Jurkat, Clone E6-1 (cell line): Measurements from ENCODE around the gene MRPS18B.
A peak's percentile ranks its signal among the peaks of the same experiment; 100 is the strongest.
"Not testable (repeated sequence)": the region's sequence is repeated elsewhere in the genome, so short reads cannot be mapped to it uniquely, and the experiment has no call there.

Source experiments
- DNase-seq: peaks from one replicate; pipeline ENCODE4 v3.0.0-alpha.2; 2011; ENCODE audit warnings: low read depth, low spot score
- H3K4me3 ChIP-seq: 2 replicates; pipeline ENCODE4 v1.5.1; 2011; ENCODE audit warnings: mild to moderate bottlenecking, low read length, control low read depth, moderate library complexity

Gene MRPS18B

DNA sequence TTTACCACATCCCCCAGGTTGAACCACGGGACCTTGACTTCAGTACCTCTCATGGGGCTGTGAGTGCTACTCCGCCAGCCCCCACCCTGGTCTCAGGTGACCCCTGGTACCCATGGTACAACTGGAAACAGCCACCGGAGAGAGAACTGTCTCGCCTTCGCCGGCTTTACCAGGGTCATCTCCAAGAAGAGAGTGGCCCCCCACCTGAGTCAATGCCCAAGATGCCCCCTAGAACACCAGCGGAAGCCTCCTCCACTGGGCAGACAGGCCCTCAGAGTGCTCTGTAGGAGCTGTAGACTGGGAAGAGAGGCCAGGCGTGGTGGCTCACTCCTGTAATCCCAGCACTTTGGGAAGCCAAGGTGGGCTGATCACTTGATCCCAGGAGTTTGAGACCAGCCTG lies 7.9 kb downstream of the MRPS18B start:
- H3K4me3 ChIP-seq = no peak overlapping the region
- no peak for DNase-seq

DNA sequence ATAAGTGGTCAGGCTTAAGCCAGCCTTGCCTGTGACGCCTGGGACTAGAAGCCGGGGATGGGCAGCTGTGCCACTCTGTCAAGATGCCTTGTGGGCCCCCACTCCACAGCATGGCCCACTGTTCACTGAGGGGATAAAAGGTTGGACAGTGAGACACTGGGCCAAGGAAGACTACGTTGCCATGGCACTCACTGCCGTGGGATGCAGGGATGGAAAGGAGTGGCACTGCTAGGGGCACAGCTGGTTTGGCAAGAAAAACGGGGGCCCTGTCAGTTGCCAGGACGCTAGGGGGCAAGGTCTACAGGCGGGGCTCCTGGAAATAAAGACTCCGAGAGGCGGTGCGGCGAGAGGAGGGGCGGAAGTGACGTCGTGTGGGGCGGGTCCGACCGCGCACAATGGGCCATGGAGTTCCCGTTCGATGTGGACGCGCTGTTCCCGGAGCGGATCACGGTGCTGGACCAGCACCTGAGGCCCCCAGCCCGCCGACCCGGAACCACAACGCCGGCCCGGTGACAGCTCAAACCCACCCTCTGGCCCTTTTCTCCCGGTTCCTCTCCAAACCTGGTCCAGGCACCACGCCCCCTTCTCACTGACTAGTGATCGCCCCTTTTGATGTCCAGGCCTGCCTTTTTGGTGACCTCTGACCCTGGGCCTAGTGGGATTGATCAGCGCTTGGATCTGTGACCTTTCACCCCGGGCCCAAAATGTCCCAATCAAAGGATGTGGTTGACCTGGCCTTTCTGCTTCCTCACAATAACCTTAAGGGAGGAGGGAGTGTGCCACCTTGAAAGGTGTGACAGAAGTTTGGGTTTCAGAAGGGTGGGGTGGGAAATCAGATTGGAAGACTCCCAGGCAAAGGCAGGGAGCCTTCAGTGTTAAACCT lies 9.1 kb downstream of the MRPS18B start, which contains the start of gene ATAT1:
Gene ATAT1 (plus strand): TSS at position 391 of the 883 bp plus-strand sequence.
- H3K4me3 ChIP-seq = peak within 1 kb of the TSS; percentile 76
- DNase-seq = peak; percentile 70

- no peak overlapping the region for H3K4me3 ChIP-seq
- DNase-seq = no peak
These were observed 18.2 kb downstream of the MRPS18B start for GRCh38 chr6:30635834-30636233.

GRCh38 chr6:30640481-30640880 lies 22.8 kb downstream of the MRPS18B start:
- H3K4me3 ChIP-seq = no peak overlapping the region
- DNase-seq = no peak

- DNase-seq = peak; percentile 70
- H3K4me3 ChIP-seq = no peak overlapping the region
These were observed 23.4 kb downstream of the MRPS18B start for GRCh38 chr6:30641048-30641447.

GRCh38 chr6:30643656-30644055 lies 26.0 kb downstream of the MRPS18B start:
- no peak overlapping the region for H3K4me3 ChIP-seq
- no peak for DNase-seq

DNA sequence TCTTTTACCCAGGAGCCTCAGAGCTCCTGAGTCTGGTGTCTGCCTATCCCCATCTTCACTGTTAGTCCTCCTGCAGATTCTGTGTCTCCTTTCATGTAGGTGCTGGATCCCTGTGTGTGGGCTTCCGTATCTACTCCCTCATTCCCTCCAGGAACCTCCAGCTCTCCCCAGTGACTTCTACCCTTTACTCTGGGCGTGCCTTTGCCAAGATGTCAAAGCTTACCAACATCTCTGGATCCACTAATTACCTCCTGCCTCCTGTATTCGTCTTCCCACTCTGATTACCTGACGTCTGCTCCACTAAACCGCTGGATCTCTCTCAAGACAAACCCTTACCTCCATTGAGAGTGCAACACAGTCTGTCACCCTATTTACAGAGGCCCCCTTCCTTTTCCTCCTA lies 27.1 kb downstream of the MRPS18B start:
- no peak overlapping the region for H3K4me3 ChIP-seq
- DNase-seq = no peak

DNA sequence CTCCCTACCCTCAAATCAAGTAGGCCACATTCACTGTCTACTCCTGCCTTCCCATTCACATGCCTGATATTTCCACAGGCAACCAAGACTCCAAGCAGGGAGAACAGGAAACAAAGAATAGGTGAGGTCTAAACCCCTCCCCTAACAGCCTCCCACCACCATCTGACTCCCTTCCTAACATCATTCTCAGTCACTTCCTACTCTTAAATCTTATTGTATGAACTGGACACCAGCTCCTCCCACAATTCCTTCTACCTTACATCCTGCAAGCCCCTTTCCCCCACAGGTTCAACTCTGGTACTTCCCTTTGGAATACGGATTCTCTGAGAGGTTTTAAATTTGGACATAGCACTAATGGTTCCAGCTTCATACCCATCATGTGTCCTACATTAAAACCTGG lies 28.3 kb downstream of the MRPS18B start:
- no peak overlapping the region for H3K4me3 ChIP-seq
- no peak for DNase-seq

- peak; percentile 92 for DNase-seq
- peak within 1 kb of the TSS; percentile 87 for H3K4me3 ChIP-seq
These were observed 29.0 kb downstream of the MRPS18B start, which contains the start of gene C6orf136 for GRCh38 chr6:30646450-30647241. C6orf136 (plus strand) TSS chr6:30647133; CDS start chr6:30647232, 99 bp downstream.

GRCh38 chr6:30647242-30648116 lies 29.8 kb downstream of the MRPS18B start:
- H3K4me3 ChIP-seq = peak overlapping the region; percentile 87
- DNase-seq = no peak

DNA sequence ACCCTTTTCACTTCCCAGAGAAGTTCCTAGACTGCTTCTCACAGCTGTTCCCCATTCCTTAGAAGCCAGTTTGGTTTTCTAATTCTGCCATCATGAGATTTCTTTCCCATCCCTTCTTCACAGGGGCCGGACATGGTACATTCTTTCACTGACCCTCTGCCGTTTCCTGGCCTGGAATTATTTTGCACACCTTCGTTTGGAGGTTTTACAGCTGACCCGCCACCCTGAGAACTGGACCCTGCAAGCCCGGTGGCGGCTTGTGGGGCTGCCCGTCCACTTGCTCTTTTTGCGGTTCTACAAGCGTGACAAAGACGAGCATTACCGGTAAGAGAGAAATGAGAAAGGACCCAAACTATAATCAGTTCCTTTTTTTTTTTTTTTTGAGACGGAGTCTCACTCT lies 33.5 kb downstream of the MRPS18B start:
- no peak overlapping the region for H3K4me3 ChIP-seq
- DNase-seq = no peak

DNA sequence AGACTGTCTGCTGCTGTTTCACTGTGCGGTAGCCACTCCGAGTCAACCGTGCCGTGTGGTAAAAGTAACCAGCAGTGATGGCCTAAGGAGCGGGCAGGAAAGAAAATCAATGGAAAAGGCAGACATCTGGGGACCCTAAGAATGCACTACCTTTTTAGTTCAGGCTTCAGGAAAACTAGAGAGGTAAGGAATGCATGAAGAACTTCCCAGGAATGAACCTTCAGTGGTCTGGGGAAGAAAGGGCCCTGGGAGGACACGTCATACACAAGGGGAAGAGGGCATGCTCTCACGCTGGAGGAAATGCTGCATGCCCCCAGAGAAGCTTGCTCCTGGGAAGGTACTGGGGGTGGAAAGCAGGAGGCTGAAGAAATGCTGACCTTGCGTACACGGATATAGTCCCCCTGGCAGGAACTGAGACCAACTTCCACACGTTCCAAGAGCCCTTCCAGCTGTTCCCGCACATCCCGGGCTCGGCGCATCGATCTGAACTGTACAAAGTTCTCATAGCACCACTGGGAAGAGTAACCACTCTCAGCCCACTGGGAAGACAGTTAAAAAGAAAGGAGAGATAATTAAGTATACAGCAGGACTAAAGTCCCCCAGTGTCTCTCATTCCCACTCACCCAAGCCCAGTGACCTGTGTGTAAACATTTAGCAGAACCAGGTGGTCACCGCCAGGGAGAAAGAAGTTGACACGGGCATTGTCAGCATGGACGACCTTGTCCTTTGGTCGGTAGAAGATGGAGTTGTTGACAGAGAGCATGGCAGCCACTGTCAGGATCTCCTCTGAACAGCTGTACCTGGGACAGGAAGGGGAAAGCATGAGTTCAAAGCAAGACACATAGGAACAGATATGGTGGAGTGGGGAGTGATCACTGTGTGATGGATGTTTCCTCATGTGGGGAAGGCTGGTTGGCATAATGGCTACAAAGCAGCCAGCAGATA lies 37.4 kb downstream of the MRPS18B start:
- H3K4me3 ChIP-seq = no peak overlapping the region
- no peak for DNase-seq

DNA sequence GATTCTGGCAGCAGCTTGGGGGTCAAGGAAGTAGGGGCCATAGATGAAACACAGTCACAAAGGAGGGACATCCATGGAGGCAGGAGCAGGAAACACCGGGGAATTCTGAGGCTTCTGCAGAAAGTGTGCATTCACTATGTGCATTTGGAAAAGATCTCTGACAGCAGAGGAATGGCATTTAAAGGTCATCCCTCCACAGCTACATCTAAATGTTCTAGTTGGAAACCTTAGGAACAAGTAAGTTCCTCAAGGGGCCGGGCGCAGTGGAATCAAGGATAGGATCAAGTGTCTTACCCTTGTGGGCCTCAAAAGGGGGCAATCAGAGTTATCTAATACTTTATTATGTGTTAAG lies 38.1 kb downstream of the MRPS18B start:
- DNase-seq = no peak
- no peak overlapping the region for H3K4me3 ChIP-seq

DNA sequence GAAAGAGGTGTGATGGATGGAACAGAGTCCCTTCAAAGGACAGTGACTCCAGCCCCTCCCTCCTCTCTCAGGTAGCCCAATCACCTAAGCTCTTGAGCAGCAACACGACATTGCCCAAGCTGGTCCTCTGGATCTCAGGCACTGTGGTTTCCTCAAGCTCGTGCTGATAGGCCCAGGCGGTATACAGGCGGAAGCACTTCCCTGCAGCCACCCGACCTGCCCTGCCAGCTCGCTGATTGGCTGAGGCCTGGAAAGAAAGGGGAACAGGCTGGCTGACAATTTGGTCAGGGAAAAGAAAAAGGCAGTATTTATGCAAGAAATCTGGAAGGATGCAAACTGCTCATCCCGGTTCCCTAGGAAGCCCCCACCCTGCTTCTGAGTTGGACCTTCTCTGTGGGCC lies 38.9 kb downstream of the MRPS18B start:
- DNase-seq = no peak
- no peak overlapping the region for H3K4me3 ChIP-seq

GRCh38 chr6:30657454-30657853 lies 39.8 kb downstream of the MRPS18B start:
- H3K4me3 ChIP-seq = no peak overlapping the region
- no peak for DNase-seq

DNA sequence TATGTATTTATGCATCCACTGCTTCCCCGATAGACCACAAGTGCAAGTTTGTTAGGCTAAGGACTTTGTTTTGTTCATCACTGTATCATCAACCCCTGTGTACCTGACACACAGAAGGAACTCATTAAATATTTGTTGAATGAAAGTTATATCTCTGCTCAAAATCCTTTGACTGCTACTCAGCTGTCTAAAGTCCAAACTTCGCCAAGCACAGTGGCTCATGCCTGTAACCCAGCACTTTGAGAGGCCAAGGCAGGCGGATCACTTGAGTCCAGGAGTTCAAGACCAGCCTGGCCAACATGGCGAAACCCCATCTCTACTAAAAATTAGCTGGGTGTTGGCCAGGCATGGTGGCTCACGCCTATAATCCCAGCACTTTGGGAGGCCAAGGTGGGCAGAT lies 40.3 kb downstream of the MRPS18B start:
- DNase-seq, H3K4me3 ChIP-seq: not testable (repeated sequence)

DNA sequence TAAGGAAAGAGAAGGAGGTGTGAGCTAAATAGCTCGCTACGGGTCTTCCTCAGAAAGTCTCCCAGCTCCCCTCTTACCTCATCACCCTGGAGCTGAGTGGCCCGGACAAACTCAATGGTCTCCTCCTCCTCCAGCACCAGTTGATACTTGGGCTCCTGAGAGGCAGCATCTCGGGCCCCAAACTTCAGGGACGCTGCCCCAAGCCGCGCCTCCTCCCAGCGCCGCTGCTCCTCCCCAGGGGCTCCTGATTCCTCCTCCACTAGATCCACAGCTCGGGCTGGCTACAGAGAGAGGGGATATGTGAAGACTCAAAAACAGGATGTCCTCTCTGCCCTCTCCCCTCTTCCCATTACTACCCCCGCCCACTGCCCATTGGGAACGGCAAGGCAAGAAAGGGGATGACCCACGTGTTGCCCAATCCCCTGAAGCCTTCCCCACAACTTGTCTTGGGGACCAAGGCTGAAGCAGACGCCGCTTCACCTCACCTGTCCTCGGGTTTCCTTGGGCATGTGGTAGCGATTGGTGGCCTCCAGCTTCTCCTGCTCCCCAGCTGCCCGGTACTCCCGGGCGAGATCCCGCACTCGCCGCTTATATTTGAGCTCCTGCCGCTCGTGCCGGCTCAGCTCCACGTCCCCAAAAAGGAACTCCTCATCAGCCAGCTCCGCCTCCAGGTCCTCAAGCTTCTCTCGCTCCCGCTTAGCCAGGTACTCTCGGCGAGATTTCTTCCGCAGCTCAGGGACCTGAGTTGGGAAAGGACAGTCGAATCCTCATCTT lies 47.5 kb downstream of the MRPS18B start:
- DNase-seq = no peak

GRCh38 chr6:30666300-30666699 lies 48.7 kb downstream of the MRPS18B start:
- H3K4me3 ChIP-seq, DNase-seq: not testable (repeated sequence)

More for the DNA sequence above, 47.5 kb downstream of the MRPS18B start:
- H3K4me3 ChIP-seq = no peak overlapping the region
